ENCODE measurements around the gene PNN. TPM values are rescaled to one million over a fixed set of nuclear protein-coding genes. Genes with fewer than 3 reads are reported as not detected.
"Not testable (repeated sequence)": the region's sequence is repeated elsewhere in the genome, so short reads cannot be mapped to it uniquely, and the experiment has no call there.

PNN gene
- polyA plus RNA-seq, 1 experiment = 19.7 TPM

GRCh38 chr14:39228044-39228443, 53.0 kb downstream of the PNN start:
- H3K9me3 ChIP-seq (ENCODE audit: control insufficient read depth, insufficient read depth, low read length) = no peaks in the 10 kb centered on the region
- no peak overlapping the region for H3K27ac ChIP-seq (ENCODE audit: low read depth, low read length)
- H3K27me3 ChIP-seq (ENCODE audit: control insufficient read depth, insufficient read depth, low read length) = no peaks in the 10 kb centered on the region
- no peak overlapping the region for H3K4me3 ChIP-seq (ENCODE audit: low read depth, low read length)
- ChIA-PET CTCF (no interaction called here), POLR2A (no interaction called here)
- no peak for DNase-seq (ENCODE audit: low read depth, low spot score)
- no peak for TF ChIP-seq CTCF (IDR thresholded peaks at IDR 0.05; ENCODE audit: low read depth, low read length)

- no peak for DNase-seq (ENCODE audit: low read depth, low spot score)
- Histone ChIP-seq H3K27me3 (ENCODE audit: control insufficient read depth, insufficient read depth, low read length) (no peaks in the 10 kb centered on the region), H3K9me3 (ENCODE audit: control insufficient read depth, insufficient read depth, low read length) (no peaks in the 10 kb centered on the region), H3K27ac (ENCODE audit: low read depth, low read length) (no peak overlapping the region), H3K4me3 (ENCODE audit: low read depth, low read length) (no peak overlapping the region)
- POLR2A ChIA-PET = interaction anchor here (1.1 kb wide), 1 partner anchor 59 kb away, joined by 4 read pairs; the partner anchor contains the start of gene TRAPPC6B
- no peak for TF ChIP-seq CTCF (IDR thresholded peaks at IDR 0.05; ENCODE audit: low read depth, low read length)
- CTCF ChIA-PET = no interaction called here
Measured at GRCh38 chr14:39228509-39229221, 53.6 kb downstream of the PNN start.

GRCh38 chr14:39229222-39229543, 54.1 kb downstream of the PNN start:
- no peak for DNase-seq (ENCODE audit: low read depth, low spot score)
- no peak overlapping the region for H3K27ac ChIP-seq (ENCODE audit: low read depth, low read length)

GRCh38 chr14:39229601-39230110, 54.6 kb downstream of the PNN start:
- Histone ChIP-seq H3K27ac (ENCODE audit: low read depth, low read length) (no peak overlapping the region), H3K9me3 (ENCODE audit: control insufficient read depth, insufficient read depth, low read length) (no peaks in the 10 kb centered on the region), H3K4me3 (ENCODE audit: low read depth, low read length) (no peak overlapping the region), H3K27me3 (ENCODE audit: control insufficient read depth, insufficient read depth, low read length) (no peaks in the 10 kb centered on the region)
- POLR2A ChIA-PET = interaction anchor here (1.1 kb wide), 1 partner anchor 60 kb away, joined by 4 read pairs; the partner anchor contains the start of gene TRAPPC6B
- no peak for TF ChIP-seq CTCF (IDR thresholded peaks at IDR 0.05; ENCODE audit: low read depth, low read length)
- CTCF ChIA-PET = no interaction called here
- DNase-seq (ENCODE audit: low read depth, low spot score) = no peak

More at GRCh38 chr14:39229222-39229543, 54.1 kb downstream of the PNN start:
- no peaks in the 10 kb centered on the region for H3K9me3 ChIP-seq (ENCODE audit: control insufficient read depth, insufficient read depth, low read length)
- ChIA-PET CTCF (no interaction called here), POLR2A (interaction anchor here (1.1 kb wide), 1 partner anchor 59 kb away, joined by 4 read pairs; the partner anchor contains the start of gene TRAPPC6B)
- H3K4me3 ChIP-seq (ENCODE audit: low read depth, low read length) = no peak overlapping the region
- H3K27me3 ChIP-seq (ENCODE audit: control insufficient read depth, insufficient read depth, low read length) = no peaks in the 10 kb centered on the region
- no peak for TF ChIP-seq CTCF (IDR thresholded peaks at IDR 0.05; ENCODE audit: low read depth, low read length)

- H3K27me3 ChIP-seq (ENCODE audit: control insufficient read depth, insufficient read depth, low read length) = no peaks in the 10 kb centered on the region
- H3K4me3 ChIP-seq (ENCODE audit: low read depth, low read length) = no peak overlapping the region
- DNase-seq (ENCODE audit: low read depth, low spot score) = no peak
- ChIA-PET CTCF (interaction anchor here (1.0 to 1.3 kb wide), 3 partner anchors 60 to 196 kb away, joined by 3 to 6 read pairs (median 3); partner anchors contain the start of gene TRAPPC6B), POLR2A (no interaction called here)
- no peak overlapping the region for H3K27ac ChIP-seq (ENCODE audit: low read depth, low read length)
- no peaks in the 10 kb centered on the region for H3K9me3 ChIP-seq (ENCODE audit: control insufficient read depth, insufficient read depth, low read length)
- TF ChIP-seq CTCF (IDR thresholded peaks at IDR 0.05; ENCODE audit: low read depth, low read length) = no peak
Measured at GRCh38 chr14:39230416-39231035, 55.5 kb downstream of the PNN start.

- not testable (repeated sequence) for DNase-seq (ENCODE audit: low read depth, low spot score); H3K27me3 ChIP-seq (ENCODE audit: control insufficient read depth, insufficient read depth, low read length); H3K9me3 ChIP-seq (ENCODE audit: control insufficient read depth, insufficient read depth, low read length); H3K4me3 ChIP-seq (ENCODE audit: low read depth, low read length); H3K27ac ChIP-seq (ENCODE audit: low read depth, low read length)
- CTCF ChIA-PET = interaction anchor here (0.7 to 1.5 kb wide), 8 partner anchors 9 to 195 kb away, joined by 3 to 6 read pairs (median 3); partner anchors contain the start of gene TRAPPC6B
- POLR2A ChIA-PET = interaction anchor here (0.8 kb wide), 1 partner anchor 35 kb away, joined by 3 read pairs; no protein-coding TSS in a partner anchor
Measured at GRCh38 chr14:39231751-39232553, 56.9 kb downstream of the PNN start.

All from AG04450 (cell line).